SK-MEL-5 (cell line): Measurements from ENCODE around the gene PODNL1. TPM values are rescaled to one million over a fixed set of nuclear protein-coding genes. Genes with fewer than 3 reads are reported as not detected.
A peak's percentile ranks its signal among the peaks of the same experiment; 100 is the strongest.

Experiments
- DNase-seq: peaks from one replicate; pipeline ENCODE4 v3.0.0-alpha.2; 2016; ENCODE audit warnings: low read depth, low spot score
- in situ Hi-C: cut with HindIII; loops from 2 replicates; pipeline ENCODE4 v1.10.0; 2016; ENCODE audit warnings: low sequenced_read_pairs, high pct_unique_total_duplicates, low pct_unique_long_range_greater_than_20kb
- total RNA-seq: library from RNA; depleted of rRNA; stranded (reverse); fragments of >200 nt; shearing (Covaris generic); gene quantifications from 2 replicates; pipeline ENCODE4 v1.2.3, GENCODE V29; 2014

PODNL1 gene
- total RNA-seq, 1 experiment from 2014 or later = not detected

DNA sequence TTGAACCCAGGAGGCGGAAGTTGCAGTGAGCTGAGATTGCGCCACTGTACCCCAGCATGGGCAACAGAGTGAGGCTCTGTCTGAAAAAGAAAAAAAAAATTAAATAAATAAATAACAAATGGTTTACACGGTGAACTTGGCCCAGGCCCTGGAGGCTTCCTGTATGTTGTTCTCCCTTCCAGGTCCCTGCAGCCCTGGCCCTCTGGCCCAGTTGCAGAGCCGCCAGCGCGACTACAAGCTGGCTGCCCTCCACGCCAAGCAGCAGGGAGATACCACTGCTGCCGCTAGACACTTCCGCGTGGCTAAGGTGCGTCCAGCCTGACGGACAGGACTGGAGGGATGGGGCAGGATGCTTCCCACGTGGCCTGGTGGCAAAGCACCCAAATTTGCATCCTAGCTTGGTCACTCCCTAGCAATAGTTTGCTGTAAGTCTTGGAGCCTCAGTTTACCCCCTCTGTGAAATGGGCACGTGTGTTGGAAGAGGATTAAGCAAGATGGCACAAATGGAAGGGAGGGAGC lies 20.3 kb downstream of the PODNL1 start:
- in situ Hi-C loops = no loop called here
- no peak for DNase-seq

DNA sequence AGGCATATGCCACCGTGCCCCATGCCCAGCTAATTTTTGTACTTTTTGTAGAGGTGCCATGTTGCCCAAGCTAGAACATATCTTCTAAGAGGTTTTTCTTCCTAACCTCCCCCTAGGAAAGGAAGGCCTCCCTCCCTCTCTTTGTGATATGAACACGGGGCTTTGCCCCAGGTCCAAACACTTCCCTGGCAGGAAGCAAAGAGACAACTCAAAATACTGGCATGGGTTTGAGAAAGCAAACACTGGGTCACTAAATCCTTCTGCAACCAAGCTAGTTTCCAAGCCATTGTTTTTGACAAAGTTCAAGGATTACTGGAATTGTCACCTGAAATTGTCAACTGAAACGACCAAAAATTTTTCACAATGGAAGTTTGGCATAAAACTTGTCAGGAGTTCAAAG lies 23.4 kb downstream of the PODNL1 start:
- no peak for DNase-seq
- in situ Hi-C loops = no loop called here

DNA sequence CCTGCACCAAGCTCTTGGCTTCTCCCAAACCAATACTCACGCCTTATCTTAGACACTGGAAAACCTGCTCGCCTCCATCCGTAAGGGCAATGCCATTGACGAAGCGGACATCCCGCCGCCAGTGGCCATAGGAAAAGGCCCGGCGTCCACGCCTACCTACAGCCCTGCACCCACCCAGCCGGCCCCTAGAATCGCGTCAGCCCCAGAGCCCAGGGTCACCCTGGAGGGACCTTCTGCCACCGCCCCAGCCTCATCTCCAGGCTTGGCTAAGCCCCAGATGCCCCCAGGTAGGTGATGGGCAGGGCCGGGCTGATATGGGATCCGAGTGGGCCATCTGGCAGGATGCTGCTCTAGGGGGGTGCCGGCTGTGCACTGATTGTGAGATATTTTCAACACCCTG lies 24.9 kb downstream of the PODNL1 start:
- no peak for DNase-seq
- in situ Hi-C loops = no loop called here

DNA sequence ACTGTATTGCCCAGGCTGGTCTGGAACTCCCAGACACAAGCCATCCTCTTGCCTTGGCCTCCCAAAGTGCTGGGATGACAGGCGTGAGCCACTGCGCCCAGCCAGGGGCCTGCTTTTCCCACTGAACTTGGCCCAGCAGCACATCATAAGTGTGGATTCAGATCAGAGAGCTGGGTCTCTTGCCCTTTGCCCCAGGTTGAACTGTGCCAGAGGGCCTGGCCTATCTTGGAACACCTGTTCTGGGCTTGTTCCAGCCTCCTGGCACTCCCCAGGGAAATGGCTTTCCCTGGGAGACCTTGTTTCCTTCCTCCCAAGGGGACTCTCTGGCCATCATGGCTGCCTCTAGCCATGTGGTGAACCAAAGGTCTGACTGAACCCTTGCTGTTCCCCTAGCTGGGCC lies 28.8 kb downstream of the PODNL1 start:
- in situ Hi-C loops = no loop called here
- no peak for DNase-seq

DNA sequence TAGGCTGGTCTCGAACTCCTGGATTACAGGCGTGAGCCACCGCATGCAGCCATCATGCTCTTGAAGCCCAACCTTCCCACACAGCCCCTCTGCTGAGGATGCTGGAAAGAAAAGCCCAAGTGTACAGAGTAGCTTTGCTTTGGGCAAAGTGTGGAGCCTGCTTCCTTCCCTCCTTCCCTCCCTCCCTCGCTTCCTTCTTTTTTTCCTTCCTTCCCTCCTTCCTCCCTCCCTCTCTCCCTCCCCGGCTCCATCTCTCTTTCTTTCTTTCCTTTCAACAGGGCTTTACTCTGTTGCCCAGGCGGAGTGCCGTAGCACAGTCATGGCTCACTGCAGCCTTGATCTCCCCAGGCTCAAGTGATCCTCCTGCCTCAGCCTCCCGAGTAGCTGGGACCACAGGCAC lies 29.5 kb downstream of the PODNL1 start:
- in situ Hi-C loops = no loop called here
- DNase-seq = no peak

DNA sequence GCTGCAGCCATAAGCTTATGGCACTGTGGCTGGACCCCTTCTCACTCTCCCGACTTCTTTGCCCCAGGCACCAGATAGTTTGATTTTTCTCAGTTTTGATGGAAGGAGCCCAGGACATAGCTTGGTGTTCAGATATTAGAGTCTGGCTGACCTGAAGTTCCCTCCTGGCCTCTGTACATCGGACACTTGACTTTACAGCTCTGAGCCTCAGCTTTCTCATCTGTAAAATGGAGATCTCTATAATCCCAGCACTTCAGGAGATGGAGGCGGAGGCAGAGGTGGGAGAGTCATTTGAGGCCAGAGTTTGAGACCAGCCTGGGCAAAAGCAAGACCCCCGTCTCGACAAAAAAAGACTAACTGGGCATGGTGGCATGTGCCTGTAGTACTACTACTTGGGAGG lies 31.3 kb downstream of the PODNL1 start:
- in situ Hi-C loops = no loop called here
- no peak for DNase-seq

DNA sequence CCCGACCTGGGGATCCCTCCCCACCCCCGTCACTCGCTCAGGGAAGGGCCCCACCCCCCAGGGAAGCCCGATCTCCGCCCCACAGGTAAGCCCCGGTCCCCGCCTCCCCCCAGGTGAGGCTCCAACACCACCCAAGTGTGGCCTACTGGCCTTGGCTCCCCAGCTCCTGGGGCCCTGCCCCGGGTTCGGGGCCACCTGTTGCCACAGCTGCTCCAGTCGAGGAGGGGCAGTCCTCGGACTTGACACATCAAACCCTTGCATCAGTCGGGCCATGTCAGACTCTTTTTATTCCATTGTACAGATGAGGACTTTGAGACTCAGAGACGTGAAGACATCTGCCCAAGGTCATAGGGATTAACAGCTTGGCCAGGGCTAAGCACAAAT lies 31.7 kb downstream of the PODNL1 start:
- in situ Hi-C loops = no loop called here
- DNase-seq = no peak

DNA sequence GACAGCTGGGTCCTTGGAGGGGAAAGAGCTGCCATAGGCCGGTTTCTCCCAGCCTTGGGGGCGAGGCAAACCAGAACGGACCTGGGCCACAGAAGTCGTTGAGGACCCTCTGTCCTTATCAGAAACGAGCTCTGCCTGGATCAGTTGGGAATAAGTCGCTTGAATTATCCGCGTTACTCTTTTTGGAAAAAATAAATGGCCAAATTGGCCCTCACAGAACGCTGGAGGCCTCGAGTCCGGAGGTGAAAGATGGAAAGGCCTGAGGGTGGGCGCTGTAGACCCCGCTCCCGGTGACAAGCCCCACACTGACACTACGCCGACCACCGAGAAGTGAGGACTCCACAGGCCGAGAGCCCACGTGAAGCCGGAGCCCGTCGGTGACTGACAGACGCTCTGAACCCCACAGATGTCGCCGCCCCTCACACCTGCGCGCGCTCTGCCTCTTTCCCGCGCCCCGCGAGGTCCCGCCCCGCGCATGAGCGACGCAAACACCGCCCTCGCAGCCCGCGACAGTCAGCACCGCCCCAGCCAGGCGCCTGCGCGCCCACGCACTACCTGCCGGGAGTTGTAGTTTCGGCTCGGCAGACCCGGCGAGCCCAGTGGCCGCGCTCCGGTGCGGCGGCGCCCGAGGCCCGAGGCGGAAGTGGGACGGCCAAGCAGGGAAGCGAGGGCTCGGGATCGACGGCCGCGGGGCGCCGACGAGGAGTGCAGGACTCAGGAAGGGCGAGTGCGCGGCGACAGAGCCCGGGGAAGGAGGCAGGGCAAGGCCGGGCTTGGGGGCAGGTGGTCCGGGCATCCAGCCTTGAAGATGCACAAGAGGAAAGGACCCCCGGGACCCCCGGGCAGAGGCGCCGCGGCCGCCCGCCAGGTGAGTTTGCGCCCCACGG lies 32.3 kb downstream of the PODNL1 start, which contains the start of the genes BRME1 and CC2D1A:
Gene BRME1, minus strand, starts transcription at position 484 of the 887 bp plus-strand sequence. CDS start 1,225 bp downstream, outside the sequence.
Gene CC2D1A, plus strand, starts transcription at position 568 of the 887 bp plus-strand sequence. Its CDS starts 241 bp downstream, at position 809.
- peak; percentile 83 for DNase-seq
- in situ Hi-C loops = no loop called here

DNA sequence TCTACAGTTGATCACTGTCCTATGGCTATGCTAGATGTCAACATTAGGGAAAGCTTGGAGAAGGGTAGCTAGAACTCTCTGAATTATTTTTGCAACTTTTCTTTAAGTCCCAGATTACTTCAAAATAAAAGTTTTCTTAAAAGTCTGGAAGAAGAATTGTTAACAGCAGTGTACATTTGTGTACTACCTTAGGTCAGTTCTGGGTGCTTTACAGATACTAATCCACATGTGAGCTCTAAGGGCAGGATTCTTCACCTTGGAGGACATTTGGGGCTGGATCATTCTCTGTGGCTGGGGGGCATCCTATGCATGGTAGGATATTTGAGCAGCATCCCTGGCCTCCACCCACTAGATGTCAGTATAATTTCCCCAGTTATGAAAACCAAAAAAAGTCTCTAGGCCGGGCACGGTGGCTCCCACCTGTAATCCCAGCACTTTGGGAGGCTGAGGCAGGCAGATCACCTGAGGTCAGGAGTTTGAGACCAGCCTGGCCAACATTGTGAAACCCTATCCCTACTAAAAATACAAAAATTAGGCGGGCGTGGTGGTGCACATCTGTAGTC lies 35.1 kb downstream of the PODNL1 start:
- in situ Hi-C loops = no loop called here
- peak; percentile 40 for DNase-seq

DNA sequence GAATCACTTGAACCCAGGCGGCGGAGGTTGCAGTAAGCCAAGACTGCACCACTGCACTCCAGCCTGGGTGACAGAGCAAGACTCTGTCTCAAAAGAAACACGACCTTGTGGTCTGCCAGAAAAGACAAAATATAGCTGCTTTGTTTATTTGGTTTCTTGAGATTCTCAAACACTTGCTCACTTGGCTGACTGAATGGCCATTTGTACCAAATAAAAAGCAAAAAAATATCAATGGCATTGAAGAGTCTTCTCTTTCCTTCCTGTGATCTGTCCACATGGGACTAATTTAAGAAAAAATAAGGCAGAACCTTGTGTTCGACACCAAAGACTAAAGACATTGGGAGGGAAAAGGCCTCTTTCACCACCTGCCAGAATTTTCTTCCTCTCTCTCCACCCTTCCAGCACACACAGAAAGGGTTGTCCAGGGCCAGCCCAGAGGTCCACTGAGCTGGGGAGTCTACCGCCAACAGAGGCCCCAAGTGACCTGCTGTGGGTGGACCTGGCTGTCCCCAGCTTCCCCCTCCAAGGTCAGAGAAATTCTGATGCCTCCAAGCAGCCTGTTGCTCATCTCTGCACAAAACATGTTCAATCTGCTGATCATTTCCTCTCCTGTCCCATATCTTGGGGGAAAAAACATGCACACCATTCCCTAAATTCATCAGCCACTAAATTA lies 38.2 kb downstream of the PODNL1 start:
- peak; percentile 24 for DNase-seq
- in situ Hi-C loops = no loop called here

DNA sequence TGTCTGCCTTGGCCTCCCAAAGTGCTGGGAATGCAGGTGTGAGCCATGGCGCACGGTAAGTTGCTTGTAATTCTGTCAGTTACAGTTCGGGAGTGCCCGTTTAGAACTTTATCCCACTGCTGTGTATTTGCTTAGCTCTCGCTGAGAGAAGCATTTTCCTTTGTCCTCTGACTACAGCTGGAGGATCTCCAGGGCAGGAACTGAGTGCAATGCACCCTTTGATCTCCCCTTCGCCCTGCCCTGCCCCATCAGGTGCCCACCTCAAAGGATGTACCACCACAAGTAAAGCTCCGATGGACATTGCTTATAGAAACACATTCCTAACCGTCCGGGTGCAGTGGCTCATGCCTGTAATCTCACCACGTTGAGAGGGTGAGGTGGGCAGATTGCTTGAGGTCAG lies 38.8 kb downstream of the PODNL1 start:
- in situ Hi-C loops = no loop called here
- no peak for DNase-seq

DNA sequence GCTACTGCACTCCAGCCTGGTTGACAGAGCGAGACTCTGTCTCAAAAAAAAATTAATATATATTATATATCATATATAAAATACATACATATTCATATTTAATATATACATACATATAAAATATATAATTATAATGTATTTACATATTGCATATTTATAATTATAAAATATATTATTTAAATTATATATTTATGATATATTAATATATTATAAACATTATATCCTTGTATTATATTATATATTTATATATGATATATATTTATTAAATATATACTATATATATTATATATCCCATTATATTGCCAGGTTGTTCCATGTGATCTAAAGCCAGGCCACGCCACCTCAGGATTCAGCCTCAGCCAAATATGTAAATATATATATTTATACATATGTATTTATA lies 42.0 kb downstream of the PODNL1 start:
- in situ Hi-C loops = no loop called here

DNA sequence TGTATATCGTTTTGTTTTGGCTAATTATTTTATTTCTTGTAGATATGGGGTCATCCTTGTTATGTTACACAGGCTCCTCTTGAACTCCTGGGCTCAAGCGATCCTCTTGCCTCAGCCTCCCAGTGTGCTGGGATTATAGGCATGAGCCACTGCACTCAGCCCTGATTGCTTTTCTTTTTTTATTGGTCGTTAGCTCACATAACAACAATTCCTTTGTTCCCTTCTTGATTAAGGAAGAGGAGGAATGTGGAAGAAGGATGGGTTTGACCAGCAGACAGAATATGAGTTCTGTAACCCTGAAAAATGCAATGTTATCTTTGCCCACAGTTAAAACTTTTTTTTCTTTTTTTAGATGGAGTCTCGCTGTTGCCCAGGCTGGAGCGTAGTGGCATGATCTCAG lies 43.7 kb downstream of the PODNL1 start:
- in situ Hi-C loops = no loop called here

More for the DNA sequence above, 42.0 kb downstream of the PODNL1 start:
- no peak for DNase-seq

DNA sequence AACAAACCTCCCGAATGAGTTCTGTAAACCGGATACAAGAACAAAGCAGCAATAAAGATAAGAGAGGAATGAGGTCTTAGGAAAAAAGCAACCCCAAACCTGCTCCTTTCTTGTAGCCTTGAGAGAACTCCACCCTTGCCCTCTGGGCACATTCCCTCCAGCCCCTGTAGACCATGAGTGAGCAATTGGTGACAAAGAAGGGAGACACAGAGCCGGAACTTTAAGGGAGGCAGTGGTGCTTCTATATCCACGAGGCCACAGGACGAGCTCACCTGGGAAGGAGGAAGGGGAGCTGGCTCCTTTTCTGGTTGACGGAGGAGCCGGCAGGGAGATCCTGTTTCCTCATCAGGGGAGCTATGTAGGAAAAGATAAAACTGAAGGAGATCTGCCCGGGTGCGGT lies 45.3 kb downstream of the PODNL1 start:
- in situ Hi-C loops = no loop called here

More for the DNA sequence above, 43.7 kb downstream of the PODNL1 start:
- DNase-seq = no peak

DNA sequence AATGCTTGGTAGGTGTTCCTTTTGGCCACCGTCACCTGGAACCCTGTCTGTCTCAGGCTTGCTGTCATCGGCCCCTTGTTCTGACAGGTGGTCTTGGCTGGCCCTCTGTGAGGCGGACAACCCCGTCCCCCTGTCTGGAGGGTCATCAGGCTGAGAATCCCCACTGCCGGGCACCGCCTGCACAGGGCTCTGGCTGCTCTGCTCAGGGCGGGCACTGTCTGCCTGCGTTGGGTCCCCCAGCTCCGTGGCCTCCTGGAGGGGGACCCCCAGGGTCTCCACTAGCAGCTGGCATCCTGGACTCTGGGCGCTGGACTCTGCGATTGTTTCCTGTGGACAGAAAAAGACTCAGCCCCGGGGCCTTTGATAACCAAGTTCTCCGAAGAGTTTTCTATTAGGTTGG lies 48.1 kb downstream of the PODNL1 start:
- DNase-seq = no peak
- in situ Hi-C loops = no loop called here

More for the DNA sequence above, 45.3 kb downstream of the PODNL1 start:
- DNase-seq = no peak

DNA sequence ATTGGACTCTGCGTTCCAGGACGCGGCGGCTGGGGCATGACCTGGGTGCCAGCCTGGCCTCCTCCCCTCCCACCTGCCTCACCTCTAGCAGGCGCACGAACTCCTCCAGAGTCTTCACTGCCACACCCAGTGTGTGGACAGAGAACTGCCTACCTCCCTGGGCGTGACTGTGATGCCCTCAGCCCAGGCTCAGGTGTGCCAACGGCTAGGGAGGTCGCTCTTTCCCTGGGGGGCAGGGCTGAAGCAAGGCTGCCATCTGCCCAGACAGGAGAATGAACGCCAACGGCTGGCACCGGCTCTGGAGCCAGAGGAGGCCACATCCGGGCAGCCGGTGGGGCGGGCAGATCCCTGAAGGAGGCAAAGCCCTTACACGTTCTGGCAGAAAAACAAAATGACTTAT lies 49.9 kb downstream of the PODNL1 start:
- in situ Hi-C loops = no loop called here

DNA sequence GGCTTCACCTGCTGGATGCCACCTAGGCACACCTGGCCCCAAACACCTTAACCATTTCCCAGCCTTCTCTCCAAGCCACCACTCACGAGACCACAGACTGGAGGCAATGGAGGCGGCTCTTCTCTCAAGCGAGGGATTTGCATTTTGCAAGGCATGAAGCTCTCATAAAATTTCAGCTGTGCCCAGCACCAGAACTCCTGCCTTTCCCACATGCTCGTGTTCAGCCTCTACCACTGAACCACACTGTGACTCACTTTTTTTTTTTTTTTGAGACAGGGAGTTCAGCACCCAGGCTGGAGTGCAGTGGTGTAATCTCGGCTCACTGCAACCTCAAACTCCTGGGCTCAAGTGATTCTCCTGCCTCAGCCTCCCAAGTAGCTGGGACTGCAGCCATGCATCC lies 50.7 kb downstream of the PODNL1 start:
- no peak for DNase-seq
- in situ Hi-C loops = no loop called here

More for the DNA sequence above, 49.9 kb downstream of the PODNL1 start:
- no peak for DNase-seq

DNA sequence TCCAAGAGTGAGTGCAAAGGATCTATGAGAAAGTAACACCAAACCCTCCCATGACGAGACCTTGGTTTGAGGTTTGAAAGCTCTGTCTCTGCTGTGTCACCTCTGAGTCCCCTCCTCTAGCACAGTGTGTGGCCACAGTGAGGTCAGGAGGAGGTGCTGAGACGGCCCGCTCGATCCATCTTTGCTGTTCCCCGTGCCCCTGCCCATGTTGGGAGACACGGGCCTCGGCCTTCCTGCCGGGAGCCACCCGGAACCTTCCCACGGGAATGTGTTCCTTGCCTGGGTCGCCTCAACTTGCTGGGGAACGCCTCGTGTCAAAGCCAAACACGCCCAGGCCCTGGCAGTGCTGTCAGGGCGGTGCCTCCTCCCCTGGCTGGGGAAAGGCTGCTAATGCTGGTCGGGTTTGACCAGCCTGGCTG lies 51.2 kb downstream of the PODNL1 start:
- in situ Hi-C loops = no loop called here
- no peak for DNase-seq
